HepG2 (cell line): ENCODE results near the gene FCGBP. TPM values are rescaled to one million over a fixed set of nuclear protein-coding genes. Genes with fewer than 3 reads are reported as not detected.
A peak's percentile ranks its signal among the peaks of the same experiment; 100 is the strongest.

Experiments used
- ATAC-seq: fragments of 200-7000 bp; cut with Tn5 transposase; 3 replicates; pipeline ENCODE4 v1.9.1; 2020; ENCODE audit warnings: mild to moderate bottlenecking, moderate library complexity
- BruUV-seq: library from RNA; stranded (reverse); fragments of 400-500 nt; replicated peaks from 2 replicates; lab custom pipeline; 2021; lab: Mats Ljungman, UMichigan
- CTCF ChIA-PET: fragments of 300-600 bp; formaldehyde crosslinking; extraction: SDS; loops from one replicate; lab custom pipeline; 2021; ENCODE audit warnings: low total read pairs, inconsistent platforms, low intra/inter-chr PET ratio; lab: Yijun Ruan, JAX
- POLR2A ChIA-PET: fragments of 350-600 bp; sonication (Branson Sonifier 250); formaldehyde crosslinking; loops from one replicate; lab custom pipeline; 2020; ENCODE audit warnings: antibody characterized with exemption, inconsistent platforms; lab: Yijun Ruan, JAX
- DNase-seq: peaks from one replicate; pipeline ENCODE4 v3.0.0-alpha.2; 2015; ENCODE audit warnings: low spot score
- FAIRE-seq: peaks from 3 replicates; lab custom pipeline; 2011; peaks lifted over from hg19 to GRCh38; lab: Jason Lieb, UNC
- H2AFZ ChIP-seq: one replicate; pipeline ENCODE4 v1.6.1; 2011; ENCODE audit warnings: low read length, inconsistent platforms
- H3K27ac ChIP-seq: fragments of 300-600 bp; 3 replicates; pipeline ENCODE4 v1.8.0; 2011; ENCODE audit warnings: mixed run types, mild to moderate bottlenecking, mixed read lengths, low read length, inconsistent platforms; ENCODE audit not compliant: insufficient read depth; ENCODE audit errors: extremely low read length
- H3K27me3 ChIP-seq, 2 experiments: fragments of 200-600 bp in 1 of 2; 2 replicates in 1 of 2; 3 replicates in 1 of 2; pipeline versions ENCODE4 v1.6.0 to v1.8.0; 2011; ENCODE audit warnings: low read length in 2 of 2, mild to moderate bottlenecking in 2 of 2, moderate library complexity in 2 of 2, inconsistent platforms in 1 of 2; ENCODE audit not compliant: insufficient read depth in 2 of 2, control insufficient read depth in 1 of 2
- H3K36me3 ChIP-seq, 2 experiments: fragments of 200-600 bp in 1 of 2; replicated peaks in 1 of 2; 2 replicates in 1 of 2; 3 replicates in 1 of 2; pipeline versions ENCODE4 v1.5.1 to v1.8.0; 2011; ENCODE audit warnings: low read length in 2 of 2, inconsistent platforms in 1 of 2; ENCODE audit not compliant: insufficient read depth in 2 of 2, control insufficient read depth in 1 of 2
- H3K4me1 ChIP-seq: 2 replicates; pipeline ENCODE4 v1.5.1; 2012; ENCODE audit warnings: low read length, inconsistent platforms; ENCODE audit not compliant: insufficient read depth
- H3K4me2 ChIP-seq: 2 replicates; pipeline ENCODE4 v1.6.0; 2011; ENCODE audit warnings: low read depth, low read length, inconsistent platforms
- H3K4me3 ChIP-seq, 3 experiments: fragments of 200-600 bp in 1 of 3; sonication (generic), shearing (Covaris generic) in 1 of 3; replicated peaks in 1 of 3; 2 replicates each; pipeline ENCODE4 v1.5.1; 2011 to 2016; ENCODE audit warnings: low read length in 3 of 3, inconsistent platforms in 2 of 3, low read depth in 2 of 3, mild to moderate bottlenecking in 2 of 3, control low read depth in 1 of 3, mixed read lengths in 1 of 3; ENCODE audit not compliant: insufficient read depth in 1 of 3
- H3K79me2 ChIP-seq: one replicate; pipeline ENCODE4 v1.6.1; 2011; ENCODE audit warnings: low read length, inconsistent platforms; ENCODE audit not compliant: insufficient read depth
- H3K9ac ChIP-seq: 2 replicates; pipeline ENCODE4 v1.6.0; 2011; ENCODE audit warnings: mild to moderate bottlenecking, low read depth, low read length, inconsistent platforms; ENCODE audit not compliant: insufficient read depth
- H3K9me3 ChIP-seq: 2 replicates; pipeline ENCODE4 v1.5.1; 2012; ENCODE audit warnings: mild to moderate bottlenecking, low read length
- H4K20me1 ChIP-seq: 2 replicates; pipeline ENCODE4 v1.6.0; 2011; ENCODE audit warnings: inconsistent platforms, mild to moderate bottlenecking, low read length, moderate library complexity; ENCODE audit not compliant: insufficient read depth
- HNF4A ChIP-seq: sonication (generic); formaldehyde crosslinking; IDR thresholded peaks from 2 replicates; pipeline ENCODE4 v1.4.0; 2020; ENCODE audit warnings: missing genetic modification reagents
- POLR2A ChIP-seq, 2 experiments: IDR thresholded peaks; 2 replicates each; pipeline ENCODE4 v1.6.1; 2011; ENCODE audit warnings: low read depth in 2 of 2, low read length in 2 of 2, mild to moderate bottlenecking in 1 of 2, moderate library complexity in 1 of 2; ENCODE audit not compliant: insufficient read depth in 1 of 2
- SOX5 ChIP-seq: IDR thresholded peaks from 2 replicates; pipeline ENCODE4 v1.6.1; 2016; ENCODE audit warnings: borderline replicate concordance
- STAG1 ChIP-seq: sonication (generic); formaldehyde crosslinking; IDR thresholded peaks from 2 replicates; pipeline ENCODE4 v1.4.0; 2020; ENCODE audit warnings: missing genetic modification reagents
- SYNCRIP ChIP-seq: fragments of 200-400 bp; formaldehyde crosslinking; IDR thresholded peaks from 2 replicates; pipeline ENCODE4 v1.6.1; 2018; ENCODE audit warnings: mild to moderate bottlenecking, low read depth, low read length; ENCODE audit not compliant: insufficient read depth
- TFAP4 ChIP-seq: sonication (generic); IDR thresholded peaks from 2 replicates; pipeline ENCODE4 v1.6.1; 2016; ENCODE audit warnings: low read depth, borderline replicate concordance
- ZNF121 ChIP-seq: sonication (generic); formaldehyde crosslinking; IDR thresholded peaks from 2 replicates; pipeline ENCODE4 v1.5.0; 2020; ENCODE audit warnings: mild to moderate bottlenecking, missing genetic modification reagents
- WGBS: methylation state at CpG from one replicate; pipeline ENCODE4 v1.1.6; 2017; ENCODE audit warnings: low lambda C conversion rate; 5-methylcytosine and 5-hydroxymethylcytosine counted together
- in situ Hi-C: cut with HindIII; loops from 2 replicates; pipeline ENCODE4 v1.10.0; 2017; ENCODE audit warnings: low pct_unique_long_range_greater_than_20kb; ENCODE audit not compliant: extremely low pct_ligation_motif_present
- intact Hi-C: fragments of 100-400 bp; cut with micrococcal nuclease; formaldehyde crosslinking; loops from one replicate; pipeline ENCODE4 v1.10.0; 2022; ENCODE audit not compliant: unreplicated experiment
- polyA plus RNA-seq, 8 experiments: library from polyadenylated mRNA; depleted of rRNA in 3 of 8; stranded (reverse) in 7 of 8; unstranded in 1 of 8; fragments of >200 nt; fragmentation: Illumina TruSeq in 4 of 8; extraction: Trizol in 4 of 8; gene quantifications; 2 replicates each; pipeline versions ENCODE4 v1.2.1 to v1.2.3, GENCODE V29; 2011 to 2016; ENCODE audit warnings: low read depth in 4 of 8, missing spikeins in 1 of 8, mixed read lengths in 1 of 8; ENCODE audit not compliant: insufficient read depth in 1 of 8
- total RNA-seq, 5 experiments: library from RNA; depleted of rRNA; stranded (reverse); fragments of >200 nt; fragmentation: Illumina TruSeq; extraction: Trizol; gene quantifications; 2 replicates each; pipeline ENCODE4 v1.2.3, GENCODE V29; 2016; ENCODE audit warnings: low read depth in 1 of 5
- TF ChIP-seq, protein P1 (sequence below): sonication (generic); formaldehyde crosslinking; conservative IDR thresholded peaks from 2 replicates; pipeline ENCODE4 v1.4.0; 2020; ENCODE audit warnings: mild to moderate bottlenecking, missing genetic modification reagents, moderate library complexity

Gene FCGBP
- total and polyA plus RNA-seq, 2 of the 13 experiments (the other 11 are each of a cell fraction or from before 2014, with no cell fraction given) = 1.3 to 7.0 TPM

DNA sequence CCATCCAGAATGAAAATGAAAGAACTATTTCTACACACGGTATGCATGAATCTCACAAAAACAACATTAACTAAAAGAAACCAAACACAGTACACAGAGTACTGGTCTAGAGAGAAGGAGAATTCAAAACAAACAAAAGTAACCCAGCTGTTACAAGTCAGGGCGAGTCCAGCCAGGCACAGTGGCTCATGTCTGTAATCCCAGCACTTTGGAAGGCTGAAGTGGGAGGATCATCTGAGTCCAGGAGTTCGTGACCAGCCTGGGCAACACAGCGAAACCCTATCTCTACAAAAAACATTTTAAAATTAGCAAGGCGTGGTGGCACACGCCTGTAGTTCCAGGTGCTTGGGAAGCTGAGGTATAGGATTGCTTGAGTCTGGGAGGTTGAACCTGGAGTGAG lies 34.8 kb upstream of the FCGBP start:
- ATAC-seq (no peak), DNase-seq (peak; percentile 14), FAIRE-seq (peak; percentile 62)
- Histone ChIP-seq H3K4me3 (no peak overlapping the region), H3K79me2 (peaks cover 21% of the 10 kb centered on the region), H3K4me2 (peak overlapping the region; percentile 18; the same call in 1 of the 2 replicates), H4K20me1 (no peaks in the 10 kb centered on the region), H3K9me3 (no peaks in the 10 kb centered on the region), H3K36me3 (peaks cover 6 to 16% of the 10 kb centered on the region in 2 experiments), H3K27ac (peak overlapping the region; percentile 76), H2AFZ (no peak overlapping the region), H3K4me1 (peaks cover 34% of the 10 kb centered on the region), H3K27me3 (no peaks in the 10 kb centered on the region; a peak in 1 of 5 replicates), H3K9ac (peak overlapping the region; percentile 17; the same call in 1 of the 2 replicates)
- BruUV-seq = no TSS peak
- intact Hi-C loops (no loop called here), in situ Hi-C loops (no loop called here)
- TF ChIP-seq TFAP4 (peak; percentile 32; the same call in 1 of the 2 replicates), SOX5 (CRISPR knock-in tag) (no peak), HNF4A (CRISPR knock-in tag) (peak; percentile 26; the same call in 1 of the 2 replicates), POLR2A (IDR thresholded peaks at IDR 0.05; ENCODE audit: insufficient read depth in 1 of 2, low read depth in 2 of 2, low read length in 2 of 2) (no peak), ZNF121 (CRISPR knock-in tag) (peak; percentile 22; the same call in 1 of the 2 replicates), SYNCRIP (no peak), STAG1 (0 out of 2 replicates have a peak, but pooled peaks have one; percentile 2)
- TF ChIP-seq, protein P1, sequence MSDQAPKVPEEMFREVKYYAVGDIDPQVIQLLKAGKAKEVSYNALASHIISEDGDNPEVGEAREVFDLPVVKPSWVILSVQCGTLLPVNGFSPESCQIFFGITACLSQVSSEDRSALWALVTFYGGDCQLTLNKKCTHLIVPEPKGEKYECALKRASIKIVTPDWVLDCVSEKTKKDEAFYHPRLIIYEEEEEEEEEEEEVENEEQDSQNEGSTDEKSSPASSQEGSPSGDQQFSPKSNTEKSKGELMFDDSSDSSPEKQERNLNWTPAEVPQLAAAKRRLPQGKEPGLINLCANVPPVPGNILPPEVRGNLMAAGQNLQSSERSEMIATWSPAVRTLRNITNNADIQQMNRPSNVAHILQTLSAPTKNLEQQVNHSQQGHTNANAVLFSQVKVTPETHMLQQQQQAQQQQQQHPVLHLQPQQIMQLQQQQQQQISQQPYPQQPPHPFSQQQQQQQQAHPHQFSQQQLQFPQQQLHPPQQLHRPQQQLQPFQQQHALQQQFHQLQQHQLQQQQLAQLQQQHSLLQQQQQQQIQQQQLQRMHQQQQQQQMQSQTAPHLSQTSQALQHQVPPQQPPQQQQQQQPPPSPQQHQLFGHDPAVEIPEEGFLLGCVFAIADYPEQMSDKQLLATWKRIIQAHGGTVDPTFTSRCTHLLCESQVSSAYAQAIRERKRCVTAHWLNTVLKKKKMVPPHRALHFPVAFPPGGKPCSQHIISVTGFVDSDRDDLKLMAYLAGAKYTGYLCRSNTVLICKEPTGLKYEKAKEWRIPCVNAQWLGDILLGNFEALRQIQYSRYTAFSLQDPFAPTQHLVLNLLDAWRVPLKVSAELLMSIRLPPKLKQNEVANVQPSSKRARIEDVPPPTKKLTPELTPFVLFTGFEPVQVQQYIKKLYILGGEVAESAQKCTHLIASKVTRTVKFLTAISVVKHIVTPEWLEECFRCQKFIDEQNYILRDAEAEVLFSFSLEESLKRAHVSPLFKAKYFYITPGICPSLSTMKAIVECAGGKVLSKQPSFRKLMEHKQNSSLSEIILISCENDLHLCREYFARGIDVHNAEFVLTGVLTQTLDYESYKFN (CRISPR knock-in tag) = 0 out of 2 replicates have a peak, but pooled peaks have one; percentile 15
- ChIA-PET CTCF (no interaction called here), POLR2A (interaction anchor here (1.8 to 2.8 kb wide), 3 partner anchors 10 to 123 kb away, joined by 10 to 24 read pairs (median 16); partner anchors contain the start of genes FBL and ZNF546)
- WGBS = 70% methylated on average over 6 of the region's 6 CpGs
